ENCODE measurements around the gene ARX. TPM values are rescaled to one million over a fixed set of nuclear protein-coding genes. Genes with fewer than 3 reads are reported as not detected.

ARX gene
- total and polyA plus RNA-seq, 4 donors = 0.21 to 1.8 (median 0.43) TPM; not detected in 1

DNA sequence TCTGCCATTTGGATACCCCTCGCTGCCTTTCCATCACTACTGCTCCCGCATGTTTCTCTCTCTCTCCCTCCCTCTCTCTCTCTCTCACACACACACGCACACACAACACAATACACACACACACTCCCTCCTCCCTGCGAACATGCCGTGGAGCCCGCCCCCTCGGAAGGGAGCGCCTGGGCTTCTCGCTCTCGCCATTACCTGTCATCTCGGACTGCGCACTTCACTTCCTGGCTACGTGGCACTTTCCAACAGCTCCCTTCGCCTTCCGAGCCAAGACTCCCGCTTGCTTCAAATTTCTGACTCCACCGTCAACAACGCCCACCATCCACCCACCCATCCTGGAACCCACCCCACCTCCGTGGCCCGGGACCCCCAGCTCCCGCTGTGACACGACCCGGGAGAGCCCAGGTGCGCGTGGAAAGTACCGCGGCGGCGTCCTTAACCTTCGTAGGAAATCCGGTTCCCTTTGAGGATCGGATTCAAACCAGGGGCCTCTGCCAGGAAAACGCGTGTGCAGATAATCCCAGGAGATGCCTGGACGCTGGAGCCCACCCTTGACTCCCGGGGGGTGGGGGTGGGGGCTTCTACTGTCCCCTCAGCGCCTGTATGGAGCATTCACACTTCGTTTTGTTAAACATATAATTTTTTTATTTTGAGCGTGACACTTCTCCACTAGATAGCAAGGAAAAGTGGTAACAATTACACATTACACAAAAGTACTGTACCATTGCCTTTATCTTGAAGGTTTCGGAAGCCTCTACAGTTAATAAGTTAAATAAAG, 12.5 kb downstream of the ARX start:
- Histone ChIP-seq H3K9ac (ENCODE audit: insufficient read depth in 1 of 2, low read length in 2 of 2) (no peak overlapping the region), H3K27ac (ENCODE audit: low read depth in 1 of 2, low read length in 1 of 2) (no peak overlapping the region), H3K9me3 (ENCODE audit: control insufficient read depth in 4 of 4, insufficient read depth in 3 of 4, low read length in 3 of 4) (peaks cover 0 to 19% (median 0%) of the 10 kb centered on the region in 4 donors), H3K27me3 (ENCODE audit: control insufficient read depth in 3 of 3, insufficient read depth in 3 of 3, low read length in 2 of 3) (peaks cover 39 to 75% (median 53%) of the 10 kb centered on the region in 3 donors), H3K4me3 (peak overlapping the region; percentile 36), H3K4me1 (ENCODE audit: control insufficient read depth in 5 of 5, insufficient read depth in 5 of 5, low read length in 5 of 5) (peaks cover 0 to 11% (median 4%) of the 10 kb centered on the region in 5 donors), H3K36me3 (ENCODE audit: control insufficient read depth in 4 of 4, insufficient read depth in 4 of 4, low read length in 4 of 4) (no peaks in the 10 kb centered on the region)
- 5 to 25% methylated on average over 38 to 40 of the region's 40 CpGs for WGBS, 2 donors
- ATAC-seq (ENCODE audit: insufficient read depth, low FRiP score) (no peak), DNase-seq (peak in 1 of 3 donors; percentile 22)
- TF ChIP-seq, protein P1, sequence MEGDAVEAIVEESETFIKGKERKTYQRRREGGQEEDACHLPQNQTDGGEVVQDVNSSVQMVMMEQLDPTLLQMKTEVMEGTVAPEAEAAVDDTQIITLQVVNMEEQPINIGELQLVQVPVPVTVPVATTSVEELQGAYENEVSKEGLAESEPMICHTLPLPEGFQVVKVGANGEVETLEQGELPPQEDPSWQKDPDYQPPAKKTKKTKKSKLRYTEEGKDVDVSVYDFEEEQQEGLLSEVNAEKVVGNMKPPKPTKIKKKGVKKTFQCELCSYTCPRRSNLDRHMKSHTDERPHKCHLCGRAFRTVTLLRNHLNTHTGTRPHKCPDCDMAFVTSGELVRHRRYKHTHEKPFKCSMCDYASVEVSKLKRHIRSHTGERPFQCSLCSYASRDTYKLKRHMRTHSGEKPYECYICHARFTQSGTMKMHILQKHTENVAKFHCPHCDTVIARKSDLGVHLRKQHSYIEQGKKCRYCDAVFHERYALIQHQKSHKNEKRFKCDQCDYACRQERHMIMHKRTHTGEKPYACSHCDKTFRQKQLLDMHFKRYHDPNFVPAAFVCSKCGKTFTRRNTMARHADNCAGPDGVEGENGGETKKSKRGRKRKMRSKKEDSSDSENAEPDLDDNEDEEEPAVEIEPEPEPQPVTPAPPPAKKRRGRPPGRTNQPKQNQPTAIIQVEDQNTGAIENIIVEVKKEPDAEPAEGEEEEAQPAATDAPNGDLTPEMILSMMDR (IDR thresholded peaks at IDR 0.05; ENCODE audit: control extremely low read depth, extremely low read depth) = no peak

DNA sequence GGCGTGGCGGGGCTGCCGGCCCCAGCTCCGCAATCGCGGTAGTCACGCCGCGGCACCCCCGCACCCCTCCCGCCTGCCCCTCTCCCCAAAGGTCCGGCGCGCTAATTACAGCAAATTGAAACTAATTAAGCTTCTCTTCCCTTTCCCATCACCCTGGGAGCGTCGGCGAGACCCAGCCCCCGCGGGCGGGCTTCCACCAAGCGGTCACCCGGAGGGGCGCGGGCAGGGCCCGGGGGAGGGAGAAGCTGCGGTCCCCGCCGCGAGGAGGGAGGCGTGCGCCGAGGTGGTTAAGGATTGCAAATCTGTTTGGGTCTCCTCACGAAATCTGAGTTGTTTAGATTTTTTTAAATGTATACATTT, 13.1 kb downstream of the ARX start:
- Histone ChIP-seq H3K36me3 (ENCODE audit: control insufficient read depth in 4 of 4, insufficient read depth in 4 of 4, low read length in 4 of 4) (no peaks in the 10 kb centered on the region), H3K27ac (ENCODE audit: low read depth in 1 of 2, low read length in 1 of 2) (no peak overlapping the region), H3K27me3 (ENCODE audit: control insufficient read depth in 3 of 3, insufficient read depth in 3 of 3, low read length in 2 of 3) (peaks cover 41 to 68% (median 52%) of the 10 kb centered on the region in 3 donors), H3K4me3 (no peak overlapping the region), H3K9me3 (ENCODE audit: control insufficient read depth in 4 of 4, insufficient read depth in 3 of 4, low read length in 3 of 4) (peaks cover 0 to 19% (median 0%) of the 10 kb centered on the region in 4 donors), H3K9ac (ENCODE audit: insufficient read depth in 1 of 2, low read length in 2 of 2) (no peak overlapping the region), H3K4me1 (ENCODE audit: control insufficient read depth in 5 of 5, insufficient read depth in 5 of 5, low read length in 5 of 5) (peaks cover 0 to 11% (median 4%) of the 10 kb centered on the region in 5 donors)
- DNase-seq (no peak), ATAC-seq (ENCODE audit: insufficient read depth, low FRiP score) (no peak)
- 2 to 29% methylated on average over 19 to 33 of the region's 33 CpGs for WGBS, 2 donors
- TF ChIP-seq, protein P1 (IDR thresholded peaks at IDR 0.05; ENCODE audit: control extremely low read depth, extremely low read depth) = no peak

DNA sequence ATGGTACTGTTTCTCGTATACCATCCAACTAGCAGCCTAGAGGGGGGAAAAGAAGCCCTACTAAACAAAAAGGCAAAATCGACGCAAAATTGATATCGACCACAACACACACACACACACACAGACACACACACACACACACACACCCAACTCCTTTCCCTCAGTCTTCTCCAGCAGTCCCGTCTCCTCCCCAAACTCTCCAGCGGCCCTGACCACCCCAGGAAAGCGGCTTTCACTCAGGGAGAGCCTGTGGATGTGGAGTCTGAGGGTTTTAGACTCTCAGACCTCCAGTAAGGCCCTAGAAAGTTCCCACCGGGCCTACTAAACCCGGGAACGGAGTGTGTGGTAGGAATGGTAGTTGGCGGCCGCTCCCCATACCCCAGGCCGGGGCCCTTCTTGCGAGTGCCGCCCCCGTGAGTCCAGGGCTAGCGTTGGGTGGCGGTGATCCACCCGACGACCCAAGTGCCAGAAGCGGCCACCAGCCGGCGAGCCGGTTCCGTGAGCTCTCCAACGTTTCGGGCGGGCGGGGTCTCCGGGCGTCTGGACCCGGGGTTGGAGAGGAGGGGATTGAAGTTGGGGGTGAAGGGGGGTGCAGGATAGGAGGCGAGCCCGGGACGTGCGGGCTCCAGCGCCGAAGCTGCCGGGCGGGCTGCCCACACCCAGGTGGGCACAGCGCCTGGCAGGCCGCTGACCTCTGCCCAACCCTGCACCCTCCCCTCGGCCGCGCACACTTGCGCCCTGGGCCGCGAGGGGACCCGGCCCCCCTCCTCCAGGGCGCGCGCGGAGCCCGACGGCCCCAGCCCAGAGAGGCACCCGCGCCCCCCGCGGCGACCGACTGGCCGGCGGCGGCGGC, 13.7 kb downstream of the ARX start:
- H3K36me3 ChIP-seq (ENCODE audit: control insufficient read depth in 4 of 4, insufficient read depth in 4 of 4, low read length in 4 of 4) = no peaks in the 10 kb centered on the region
- peak in 1 of 3 donors; percentile 10 for DNase-seq
- no peak overlapping the region for H3K4me3 ChIP-seq
- TF ChIP-seq, protein P1 (IDR thresholded peaks at IDR 0.05; ENCODE audit: control extremely low read depth, extremely low read depth) = no peak
- H3K27me3 ChIP-seq (ENCODE audit: control insufficient read depth in 3 of 3, insufficient read depth in 3 of 3, low read length in 2 of 3) = peaks cover 41 to 67% (median 49%) of the 10 kb centered on the region in 3 donors
- H3K9me3 ChIP-seq (ENCODE audit: control insufficient read depth in 4 of 4, insufficient read depth in 3 of 4, low read length in 3 of 4) = peaks cover 0 to 19% (median 0%) of the 10 kb centered on the region in 4 donors
- no peak for ATAC-seq (ENCODE audit: insufficient read depth, low FRiP score)
- 36 to 40% methylated on average over 32 to 65 of the region's 65 CpGs for WGBS, 2 donors
- peaks cover 0 to 11% (median 4%) of the 10 kb centered on the region in 5 donors for H3K4me1 ChIP-seq (ENCODE audit: control insufficient read depth in 5 of 5, insufficient read depth in 5 of 5, low read length in 5 of 5)
- no peak overlapping the region for H3K27ac ChIP-seq (ENCODE audit: low read depth in 1 of 2, low read length in 1 of 2)
- H3K9ac ChIP-seq (ENCODE audit: insufficient read depth in 1 of 2, low read length in 2 of 2) = no peak overlapping the region
